Fibroblast of pulmonary artery (primary cell): ENCODE measurements around the gene MTA2.
A peak's percentile ranks its signal among the peaks of the same experiment; 100 is the strongest.
"Not testable (repeated sequence)": the region's sequence is repeated elsewhere in the genome, so short reads cannot be mapped to it uniquely, and the experiment has no call there.

Experiments used
- DNase-seq: peaks from one replicate; pipeline ENCODE4 v3.0.0-alpha.2; 2010; ENCODE audit warnings: low read depth
- H3K4me3 ChIP-seq: replicated peaks from 2 replicates; pipeline ENCODE4 v1.5.1; 2011; ENCODE audit warnings: low read depth, mild to moderate bottlenecking, control low read depth, low read length, moderate library complexity
- TF ChIP-seq, protein P1 (sequence below): IDR thresholded peaks from 2 replicates; pipeline ENCODE4 v1.5.1; 2011; ENCODE audit warnings: mild to moderate bottlenecking, control low read depth, low read length, inconsistent platforms; ENCODE audit errors: missing control alignments

Gene MTA2

DNA sequence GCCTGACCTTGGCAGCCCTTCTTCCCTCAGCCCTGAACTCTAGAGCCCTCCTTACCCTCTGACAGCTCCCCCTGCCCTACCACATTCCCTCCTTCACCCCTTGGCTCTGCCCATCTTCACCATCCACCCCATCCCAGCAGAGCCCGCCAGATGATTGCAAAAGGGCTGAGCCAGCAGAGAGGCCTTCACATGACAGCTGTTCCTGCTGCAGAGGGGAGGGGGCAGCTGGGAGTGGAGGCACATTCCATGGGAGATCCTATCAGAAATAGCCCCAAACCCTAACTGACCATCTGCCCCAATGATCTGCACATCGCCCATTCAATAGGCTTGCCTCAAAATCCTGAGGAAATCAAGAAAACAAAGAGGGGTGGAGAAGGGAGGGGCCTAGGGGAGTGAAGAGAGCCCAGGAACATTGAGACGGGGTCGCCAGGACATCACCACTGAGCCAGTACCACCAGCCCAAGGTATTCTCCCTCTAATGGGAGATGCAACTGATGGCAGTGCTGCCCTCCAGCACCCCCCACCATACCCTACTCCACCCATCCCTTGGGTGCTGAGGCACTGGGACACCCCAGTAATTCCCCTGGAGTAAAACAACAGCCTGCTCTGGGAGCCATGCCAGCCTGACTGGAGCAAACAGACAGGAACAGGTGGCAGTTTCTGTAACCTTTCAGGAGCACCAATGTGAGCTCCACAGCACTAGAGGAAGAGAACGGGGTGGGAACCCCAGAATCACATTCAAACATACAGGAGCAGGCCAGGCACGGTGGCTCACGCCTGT, 47.1 kb downstream of the MTA2 start:
- TF ChIP-seq, protein P1, sequence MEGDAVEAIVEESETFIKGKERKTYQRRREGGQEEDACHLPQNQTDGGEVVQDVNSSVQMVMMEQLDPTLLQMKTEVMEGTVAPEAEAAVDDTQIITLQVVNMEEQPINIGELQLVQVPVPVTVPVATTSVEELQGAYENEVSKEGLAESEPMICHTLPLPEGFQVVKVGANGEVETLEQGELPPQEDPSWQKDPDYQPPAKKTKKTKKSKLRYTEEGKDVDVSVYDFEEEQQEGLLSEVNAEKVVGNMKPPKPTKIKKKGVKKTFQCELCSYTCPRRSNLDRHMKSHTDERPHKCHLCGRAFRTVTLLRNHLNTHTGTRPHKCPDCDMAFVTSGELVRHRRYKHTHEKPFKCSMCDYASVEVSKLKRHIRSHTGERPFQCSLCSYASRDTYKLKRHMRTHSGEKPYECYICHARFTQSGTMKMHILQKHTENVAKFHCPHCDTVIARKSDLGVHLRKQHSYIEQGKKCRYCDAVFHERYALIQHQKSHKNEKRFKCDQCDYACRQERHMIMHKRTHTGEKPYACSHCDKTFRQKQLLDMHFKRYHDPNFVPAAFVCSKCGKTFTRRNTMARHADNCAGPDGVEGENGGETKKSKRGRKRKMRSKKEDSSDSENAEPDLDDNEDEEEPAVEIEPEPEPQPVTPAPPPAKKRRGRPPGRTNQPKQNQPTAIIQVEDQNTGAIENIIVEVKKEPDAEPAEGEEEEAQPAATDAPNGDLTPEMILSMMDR, result no peak
- H3K4me3 ChIP-seq, result no peak overlapping the region
- no peak for DNase-seq

DNA sequence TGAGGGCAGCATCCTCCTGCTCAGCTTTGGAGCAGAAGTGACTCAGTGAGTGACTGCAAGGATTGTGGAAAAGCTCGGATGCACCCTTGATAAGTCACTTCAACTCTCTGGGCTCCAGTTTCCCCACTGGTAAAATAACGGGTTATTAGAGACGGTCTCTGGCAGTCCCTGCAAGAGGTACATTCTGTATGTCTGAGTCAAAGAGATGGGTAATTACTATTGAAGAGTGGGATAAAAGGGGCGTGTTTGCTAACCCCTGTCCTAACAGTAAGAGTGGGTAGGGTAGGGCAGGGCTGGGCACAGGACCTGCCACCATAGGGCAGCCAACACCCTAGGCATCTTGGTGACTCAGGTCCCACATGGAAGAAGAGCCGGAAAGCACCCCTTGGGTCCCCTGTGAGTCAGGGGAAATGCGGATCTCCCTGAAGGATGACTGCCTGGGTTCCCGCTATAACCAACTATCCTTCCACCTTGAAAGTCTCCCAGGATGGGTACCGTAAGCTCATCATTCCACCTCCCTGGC, 47.8 kb downstream of the MTA2 start:
- peak; percentile 66 for DNase-seq
- H3K4me3 ChIP-seq, result peak overlapping the region; percentile 8
- TF ChIP-seq, protein P1, result no peak

DNA sequence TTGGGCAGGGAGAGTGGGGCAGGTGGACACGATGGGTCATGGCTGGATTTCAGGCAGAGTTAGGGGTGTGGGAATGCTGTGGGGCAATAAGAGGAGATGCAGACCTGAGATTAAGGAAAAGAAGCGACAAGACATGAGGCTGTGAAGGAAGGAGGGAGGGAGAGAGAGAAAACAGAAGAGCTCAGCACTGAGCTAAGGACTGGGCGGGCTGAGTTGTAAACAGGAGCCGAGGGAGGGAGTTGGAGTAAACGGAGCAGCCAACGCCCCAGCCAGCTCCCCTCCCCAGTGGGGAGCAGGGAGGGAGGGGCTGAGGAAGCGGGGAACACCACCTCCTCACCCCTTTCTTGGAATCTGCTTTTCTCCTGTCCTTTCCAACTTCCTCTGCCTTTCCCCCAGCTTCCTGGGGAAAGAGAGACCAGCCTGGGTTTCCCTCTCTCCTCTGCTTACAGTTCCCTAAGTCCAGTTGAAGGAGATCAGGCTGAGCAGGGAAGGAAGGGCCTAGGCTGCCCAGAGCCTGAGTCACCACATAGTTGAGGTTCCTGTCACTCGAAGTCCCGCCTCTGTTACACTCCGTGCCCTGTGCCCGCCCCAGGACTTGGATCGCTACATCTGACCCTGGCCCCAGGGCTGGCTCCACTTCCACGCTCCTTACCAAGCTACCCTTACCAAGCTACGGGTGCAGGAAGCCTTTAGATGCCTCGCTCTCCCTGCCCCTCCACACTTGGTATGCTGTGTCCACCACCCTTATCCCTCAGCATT, 48.4 kb downstream of the MTA2 start:
- DNase-seq, result peak; percentile 94

DNA sequence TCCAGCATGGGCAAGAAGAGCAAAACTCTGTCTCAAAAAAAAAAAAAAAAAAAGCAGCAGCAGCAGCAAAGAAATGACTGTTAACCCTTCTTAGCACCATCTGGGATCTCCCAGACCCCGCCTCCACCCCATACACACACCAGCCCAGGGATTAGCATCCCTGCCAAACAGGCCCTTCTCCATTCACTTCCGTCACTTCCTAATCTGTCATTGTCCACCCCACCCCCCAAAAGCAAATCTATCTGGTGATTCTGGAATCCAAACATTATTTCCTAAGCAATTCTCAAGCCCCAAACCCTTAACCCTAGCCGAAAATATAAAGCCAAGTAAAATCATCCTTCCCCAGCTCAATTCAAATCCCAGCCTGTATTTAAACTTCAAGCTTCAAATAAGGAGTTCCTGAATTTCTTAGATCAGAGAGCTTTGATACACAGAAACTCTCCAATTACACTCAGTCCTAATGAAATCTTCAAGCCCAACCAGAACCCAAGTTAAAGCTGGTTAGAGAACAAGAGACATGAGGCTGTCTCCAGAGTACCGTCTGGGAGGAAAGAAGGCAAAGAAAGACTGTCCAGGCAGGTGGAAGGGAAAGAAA, 49.1 kb downstream of the MTA2 start:
- TF ChIP-seq, protein P1, result no peak
- DNase-seq, result no peak
- H3K4me3 ChIP-seq, result peak overlapping the region; percentile 38

More for the DNA sequence above, 48.4 kb downstream of the MTA2 start:
- H3K4me3 ChIP-seq, result peak overlapping the region; percentile 38
- TF ChIP-seq, protein P1, result no peak

DNA sequence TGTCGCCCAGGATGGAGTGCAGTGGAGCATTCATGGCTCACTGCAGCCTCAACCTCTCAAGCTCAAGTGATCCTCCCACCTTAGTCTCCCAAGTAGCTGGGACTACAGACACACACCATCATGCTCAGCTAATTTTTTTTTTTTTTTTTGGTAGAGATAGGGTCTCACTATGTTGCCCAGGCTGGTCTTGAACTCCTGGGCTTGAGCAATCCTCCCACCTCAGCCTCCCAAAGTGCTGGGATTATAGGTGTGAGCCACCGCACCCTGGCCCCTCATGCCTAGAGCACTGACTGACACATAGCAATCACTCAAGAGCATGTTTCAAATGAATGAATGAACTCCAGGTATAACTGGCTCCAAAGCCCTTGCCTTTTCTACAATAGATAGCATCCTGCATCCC, 51.2 kb downstream of the MTA2 start:
- H3K4me3 ChIP-seq, DNase-seq: not testable (repeated sequence)

DNA sequence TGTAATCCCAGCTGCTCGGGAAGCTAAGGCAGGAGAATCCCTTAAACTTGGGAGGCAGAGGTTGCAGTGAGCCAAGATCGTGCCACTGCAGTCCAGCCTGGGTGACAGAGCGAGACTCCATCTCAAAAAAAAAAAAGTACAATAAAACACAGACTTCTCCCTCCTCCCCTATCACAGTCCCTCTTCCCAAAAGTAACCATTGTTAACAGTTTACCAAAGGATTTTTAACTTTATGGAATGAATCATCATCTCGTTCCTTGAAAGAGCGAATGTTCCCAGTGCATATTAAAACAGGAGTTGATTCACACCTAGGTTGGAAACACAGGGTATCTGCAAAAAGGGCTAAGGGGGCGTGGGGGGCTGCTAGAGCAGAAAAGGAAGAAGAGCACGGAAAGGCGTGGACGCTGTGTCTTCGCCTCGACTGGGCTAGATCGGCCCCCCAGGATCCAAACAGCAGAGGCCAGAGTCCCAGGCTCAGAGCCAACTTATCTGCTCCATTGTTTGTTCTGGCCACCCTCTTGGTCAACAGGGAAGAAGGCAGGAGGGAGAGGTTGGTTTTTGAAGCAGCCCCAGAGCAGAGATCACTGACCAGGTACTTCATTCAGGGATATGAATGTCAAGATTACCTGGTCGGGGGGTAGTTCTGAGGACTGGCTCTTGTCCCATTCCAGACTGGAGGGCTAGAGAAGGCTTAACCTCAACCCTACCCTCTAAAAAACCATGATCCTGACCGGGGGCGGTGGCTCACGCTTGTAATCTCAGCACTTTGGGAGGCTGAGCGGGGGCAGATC, 52.9 kb downstream of the MTA2 start:
- peak overlapping the region; percentile 24 for H3K4me3 ChIP-seq
- TF ChIP-seq, protein P1, result no peak
- DNase-seq, result peak; percentile 66
